Heart right ventricle (tissue), 16 donors: ENCODE measurements around the gene TCF7L2. TPM values are rescaled to one million over a fixed set of nuclear protein-coding genes. Genes with fewer than 3 reads are reported as not detected.

Experiments
- ATAC-seq, 8 donors: fragments of 200-7000 bp; cut with Tn5 transposase; one replicate each; pipeline ENCODE4 v1.9.1; 2020; ENCODE audit warnings: mild to moderate bottlenecking in 8 of 8, moderate library complexity in 8 of 8, moderate number of reproducible peaks in 1 of 8
- DNase-seq, 2 donors: peaks; one replicate each; pipeline ENCODE4 v3.0.0-alpha.2; 2020
- H3K27ac ChIP-seq, 10 donors: fragments of 200-600 bp; sonication (generic) in 2 of 10; one replicate each; pipeline versions ENCODE4 v1.5.0 to v1.8.0; 2020 to 2022; ENCODE audit warnings: mild to moderate bottlenecking in 3 of 10
- H3K27me3 ChIP-seq, 7 donors: fragments of 200-600 bp; one replicate each; pipeline ENCODE4 v1.8.0; 2021 to 2022; ENCODE audit warnings: mild to moderate bottlenecking in 2 of 7
- H3K36me3 ChIP-seq, 9 donors: fragments of 200-600 bp; sonication (generic) in 1 of 9; one replicate each; pipeline versions ENCODE4 v1.5.0 to v1.8.0; 2020 to 2022; ENCODE audit warnings: mild to moderate bottlenecking in 2 of 9
- H3K4me1 ChIP-seq, 9 donors: fragments of 200-600 bp; sonication (generic) in 1 of 9; one replicate each; pipeline versions ENCODE4 v1.5.0 to v1.8.0; 2020 to 2022; ENCODE audit warnings: mild to moderate bottlenecking in 4 of 9
- H3K4me3 ChIP-seq, 10 donors: fragments of 200-600 bp; sonication (generic) in 2 of 10; one replicate each; pipeline versions ENCODE4 v1.5.0 to v1.8.0; 2020 to 2022; ENCODE audit warnings: mild to moderate bottlenecking in 7 of 10, moderate library complexity in 2 of 10
- H3K9me3 ChIP-seq, 11 donors: fragments of 200-600 bp in 10 of 11; sonication (generic) in 2 of 11; one replicate each; pipeline versions ENCODE4 v1.5.0 to v1.8.0; 2013 to 2022; ENCODE audit warnings: mild to moderate bottlenecking in 2 of 11, control low read depth in 1 of 11, moderate library complexity in 1 of 11
- CTCF ChIP-seq, 9 donors: fragments of 200-600 bp; sonication (generic) in 2 of 9; IDR thresholded peaks; one replicate each; pipeline versions ENCODE4 v1.5.0 to v1.8.0; 2021 to 2022; ENCODE audit warnings: antibody characterized with exemption in 9 of 9, mild to moderate bottlenecking in 5 of 9, moderate library complexity in 1 of 9
- WGBS, 2 donors: extraction: QIAGEN DNeasy Blood & Tissue Kit; methylation state at CpG; one replicate each; pipeline ENCODE4 v1.1.7; 2013; ENCODE audit warnings: inconsistent platforms in 1 of 2; 5-methylcytosine and 5-hydroxymethylcytosine counted together
- intact Hi-C, 10 donors: fragments of 100-400 bp; cut with DNase I; formaldehyde crosslinking; loops; one replicate each; pipeline versions ENCODE4 v1.11.1 to v1.14.2; 2022
- polyA plus RNA-seq, 2 donors: library from polyadenylated mRNA; stranded (reverse); fragments of 200-250 nt; gene quantifications; one replicate each; pipeline ENCODE4 v1.2.3, GENCODE V29; 2013
- total RNA-seq, 10 donors: library from RNA; stranded (reverse); fragmentation: NEBNext Ultra II Directional in 3 of 10; extraction: Animal tissue kit (Norgen Biotek cat#: 25700) in 3 of 10; gene quantifications; one replicate each; pipeline versions ENCODE4 v1.2.1 to v1.2.4, GENCODE V29; 2021 to 2023
- donor health status: Arrhythmogenic right ventricular cardiomyopathy.
- donor health status: ischemic (EF 13 %, LVEDD 7.1; RV severe dilation, severe dysfunction).
- donor health status: healthy with polysubstance abuse.
- donor health status: DM: no; HTN: yes; CAD: no.
- donor health status: DM: no; HTN: no; CAD: no.
- donor health status: ischemic (EF 25% LVEDD 6.9; RV normal size, moderate dysfunction).
- donor health status: ischemic (EF 25% LVEDD 5.7; RV mildly dilated, moderate dysfunction).
- donor health status: healthy.
- donor health status: DM: yes; HTN: yes; CAD: no.
- donor health status: Ischemic cardiomyopathy.
- donor health status: ischemic (EF 35%, LVEDD 5.7; RV mildly dilated, moderate dysfunction).
- donor health status: nonischemic (EF 11% LVEDD 7.7; RV severe dilation, severe dysfunction).
- donor health status: DM: yes; HTN: yes; CAD: no.
- donor health status: PGD.
- donor health status: ischemic (EF 29% LVEDD 5.4; RV normal size, mild dysfunction).
- donor health status: nonischemic (EF 23%, LVEDD 6.1; RV moderate dilation, normal function).

The TCF7L2 gene
- total and polyA plus RNA-seq, 12 donors, result 3.6 to 15.8 (median 11.8) TPM

GRCh38 chr10:112907893-112908292, 42.2 kb upstream of the TCF7L2 start:
- WGBS, 2 donors, result 80 to 81% methylated on average over 6 of the region's 6 CpGs
- no peak for TF ChIP-seq CTCF (IDR thresholded peaks at IDR 0.05)
- H3K4me1 ChIP-seq, result peaks cover 0 to 6% (median 0%) of the 10 kb centered on the region in 9 donors
- DNase-seq (no peak), ATAC-seq (no peak)
- no peak overlapping the region for H3K27ac ChIP-seq
- no peaks in the 10 kb centered on the region for H3K27me3 ChIP-seq
- no peak overlapping the region for H3K4me3 ChIP-seq
- no peaks in the 10 kb centered on the region for H3K36me3 ChIP-seq
- no peaks in the 10 kb centered on the region for H3K9me3 ChIP-seq
- intact Hi-C loops, result no loop called here

GRCh38 chr10:112911206-112911605, 38.8 kb upstream of the TCF7L2 start:
- H3K27ac ChIP-seq, result no peak overlapping the region
- intact Hi-C loops, result no loop called here
- H3K36me3 ChIP-seq, result no peaks in the 10 kb centered on the region
- DNase-seq (no peak), ATAC-seq (no peak)
- H3K4me1 ChIP-seq, result peaks cover 0 to 6% (median 0%) of the 10 kb centered on the region in 9 donors
- TF ChIP-seq CTCF (IDR thresholded peaks at IDR 0.05), result no peak
- WGBS, 2 donors, result 75 to 78% methylated on average over 2 of the region's 2 CpGs
- no peak overlapping the region for H3K4me3 ChIP-seq
- no peaks in the 10 kb centered on the region for H3K9me3 ChIP-seq
- H3K27me3 ChIP-seq, result no peaks in the 10 kb centered on the region

- Histone ChIP-seq H3K36me3 (no peaks in the 10 kb centered on the region), H3K27ac (no peak overlapping the region), H3K4me1 (peaks cover 0 to 6% (median 0%) of the 10 kb centered on the region in 9 donors), H3K9me3 (no peaks in the 10 kb centered on the region), H3K4me3 (no peak overlapping the region), H3K27me3 (no peaks in the 10 kb centered on the region)
- 66 to 75% methylated on average over 15 of the region's 15 CpGs for WGBS, 2 donors
- intact Hi-C loops, result no loop called here
- DNase-seq (no peak), ATAC-seq (peak in 3 of 8 donors; percentile 37 to 52 (median 48))
- TF ChIP-seq CTCF (IDR thresholded peaks at IDR 0.05), result no peak
Measured at GRCh38 chr10:112912410-112912928, 37.6 kb upstream of the TCF7L2 start.

GRCh38 chr10:112913255-112913654, 36.8 kb upstream of the TCF7L2 start:
- 78 to 97% methylated on average over 1 of the region's 1 CpG for WGBS, 2 donors
- H3K27me3 ChIP-seq, result no peaks in the 10 kb centered on the region
- no peaks in the 10 kb centered on the region for H3K9me3 ChIP-seq
- no peaks in the 10 kb centered on the region for H3K36me3 ChIP-seq
- peaks cover 0 to 6% (median 0%) of the 10 kb centered on the region in 9 donors for H3K4me1 ChIP-seq
- H3K4me3 ChIP-seq, result no peak overlapping the region
- H3K27ac ChIP-seq, result no peak overlapping the region
- no peak for TF ChIP-seq CTCF (IDR thresholded peaks at IDR 0.05)
- no peak for DNase-seq
- ATAC-seq, result no peak
- intact Hi-C loops, result no loop called here
